GM18520 (cell line): ENCODE measurements around the gene FMO2.
"Not testable (repeated sequence)": the region's sequence is repeated elsewhere in the genome, so short reads cannot be mapped to it uniquely, and the experiment has no call there.

Source experiments
- ATAC-seq: cut with Tn5 transposase; IDR thresholded peaks from one replicate; pipeline ENCODE4 v1.9.1; 2021; ENCODE audit not compliant: unreplicated experiment

The FMO2 gene

DNA sequence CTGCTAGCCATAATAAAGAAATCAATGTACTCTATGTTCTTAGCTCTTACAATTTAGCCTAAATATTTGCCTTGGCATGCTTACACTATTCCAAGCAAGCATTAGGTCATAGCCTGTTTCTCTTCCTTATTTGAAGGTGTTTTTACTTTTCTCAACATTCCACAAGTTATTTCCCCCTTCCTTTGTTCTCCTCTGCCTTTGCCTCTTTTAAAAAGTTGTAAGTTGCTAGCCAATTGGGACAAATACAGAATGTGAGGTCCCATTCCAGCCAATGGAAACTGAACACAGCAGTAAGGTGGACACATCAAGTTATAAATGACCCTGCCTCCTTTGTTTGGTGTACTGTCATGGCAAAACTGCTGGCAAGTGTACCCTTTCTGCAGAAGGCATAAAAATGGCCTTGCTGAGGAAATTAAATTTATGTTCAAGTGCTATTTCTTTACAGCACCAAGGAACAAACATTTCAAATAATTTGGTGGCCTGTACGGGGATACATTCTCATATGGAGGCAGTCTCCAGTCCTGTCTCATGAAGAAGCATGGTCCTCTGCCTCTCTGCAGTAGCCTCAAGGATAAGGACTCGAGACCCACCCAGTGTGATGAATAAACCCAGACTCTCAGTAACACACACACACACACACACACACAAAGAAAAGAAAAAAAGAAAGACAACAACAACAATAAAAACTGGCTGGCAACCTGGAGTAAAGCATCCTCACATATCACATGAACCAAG is 34.4 kb downstream of the FMO2 start:
- no peak for ATAC-seq

GRCh38 chr1:171220081-171220420 is 35.0 kb downstream of the FMO2 start:
- no peak for ATAC-seq

- no peak for ATAC-seq
Observed at GRCh38 chr1:171220581-171221054, 35.5 kb downstream of the FMO2 start.

GRCh38 chr1:171221665-171222591 is 36.8 kb downstream of the FMO2 start:
- no peak for ATAC-seq

DNA sequence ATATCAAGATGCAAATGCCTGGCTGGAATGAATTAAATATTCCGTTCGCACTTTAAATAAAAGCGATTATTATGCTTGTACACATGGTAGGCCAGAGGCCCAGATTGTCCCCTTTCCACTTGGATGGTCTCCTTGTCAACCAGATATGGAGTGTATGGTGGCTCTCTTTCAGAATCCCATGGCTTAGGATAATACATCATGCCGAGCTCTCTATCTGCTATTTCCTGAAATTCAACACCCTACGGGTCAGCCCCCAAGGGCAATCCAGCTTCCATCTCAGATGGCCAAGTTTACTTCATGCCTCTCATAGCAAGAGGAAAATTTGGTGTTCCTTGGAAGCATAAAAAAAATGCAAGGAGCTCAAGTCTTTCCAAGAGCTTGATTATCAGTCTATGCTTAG is 37.8 kb downstream of the FMO2 start:
- no peak for ATAC-seq

DNA sequence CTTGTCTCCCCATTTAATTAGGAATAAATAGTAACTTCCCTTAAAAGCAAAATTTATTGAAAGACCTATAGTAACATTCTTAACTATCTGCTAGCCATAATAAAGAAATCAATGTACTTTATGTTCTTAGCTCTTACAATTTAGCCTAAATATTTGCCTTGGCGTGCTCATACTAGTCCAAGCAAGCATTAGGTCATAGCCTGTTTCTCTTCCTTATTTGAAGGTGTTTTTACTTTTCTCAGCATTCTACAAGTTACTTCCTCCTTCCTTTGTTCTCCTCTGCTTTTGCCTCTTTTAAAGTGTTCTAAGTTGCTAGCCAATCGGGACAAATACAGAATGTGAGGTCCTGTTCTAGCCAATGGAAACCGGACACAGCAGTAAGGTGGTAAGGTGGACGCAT is 39.2 kb downstream of the FMO2 start:
- ATAC-seq: not testable (repeated sequence)

DNA sequence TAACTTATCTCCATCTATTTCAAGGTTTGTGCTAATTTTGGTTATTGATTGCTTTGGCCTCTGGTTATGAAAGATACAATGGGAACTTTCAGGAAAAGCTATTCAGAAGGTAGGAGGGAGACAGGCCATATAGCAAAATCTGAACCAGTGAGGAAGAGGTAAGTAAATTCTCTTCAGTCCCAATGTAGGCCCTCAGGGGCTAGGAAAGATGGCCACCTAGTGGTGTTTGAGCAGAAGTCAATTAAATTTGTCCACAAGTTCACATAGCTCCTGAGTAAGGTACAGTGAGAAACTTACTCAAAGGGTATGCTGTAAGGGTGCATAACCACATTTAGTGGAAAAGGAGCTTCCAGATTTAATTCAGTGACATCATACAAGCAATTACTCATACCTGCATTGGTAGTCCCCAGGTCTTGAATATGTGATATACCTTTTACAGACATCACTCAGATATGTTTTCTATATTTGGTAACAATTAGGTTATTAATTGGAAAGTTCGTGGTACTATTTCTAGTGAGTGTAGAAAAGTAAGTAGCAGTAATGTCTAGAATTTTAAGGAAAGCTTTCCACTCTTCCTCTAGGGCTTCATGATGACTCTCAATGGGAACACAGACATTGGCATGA is 41.8 kb downstream of the FMO2 start:
- peak; percentile 79 for ATAC-seq

DNA sequence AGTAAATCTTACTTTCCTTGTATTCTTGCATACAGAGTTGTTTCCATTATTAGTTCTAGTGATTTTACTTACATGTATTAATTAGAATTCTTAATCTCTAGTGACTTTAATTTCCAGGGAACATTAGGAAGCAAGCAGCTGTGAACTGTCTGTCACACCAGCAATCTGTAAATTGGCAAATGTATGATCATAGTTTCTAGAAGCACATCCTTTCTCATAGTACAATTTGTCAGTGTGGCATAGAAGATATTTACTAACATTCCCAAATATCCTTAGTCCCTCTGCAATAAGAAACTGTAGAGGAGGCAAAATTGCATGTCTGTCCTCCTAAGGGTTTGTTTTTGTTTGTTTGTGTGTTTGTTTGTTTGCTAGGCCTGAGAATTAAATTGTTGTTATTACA is 46.2 kb downstream of the FMO2 start:
- no peak for ATAC-seq

GRCh38 chr1:171233183-171233582 is 48.1 kb downstream of the FMO2 start:
- ATAC-seq: no peak

DNA sequence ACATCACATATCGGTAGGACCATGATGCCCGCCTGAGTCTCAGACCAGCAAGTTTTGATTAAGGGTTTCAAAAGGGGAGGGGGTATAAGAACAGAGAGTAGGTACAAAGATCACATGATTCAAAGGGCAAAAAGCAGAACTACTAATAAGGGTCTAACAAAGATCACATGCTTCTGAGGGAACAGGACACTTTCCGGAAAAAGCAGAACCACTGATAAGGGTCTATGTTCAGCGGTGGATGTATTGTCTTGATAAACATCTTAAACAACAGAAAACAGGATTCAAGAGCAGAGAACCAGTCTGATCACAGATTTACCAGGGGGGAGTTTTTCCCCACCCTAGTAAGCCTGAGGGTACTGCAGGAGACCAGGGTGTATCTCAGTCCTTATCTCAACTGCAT is 51.1 kb downstream of the FMO2 start:
- not testable (repeated sequence) for ATAC-seq

DNA sequence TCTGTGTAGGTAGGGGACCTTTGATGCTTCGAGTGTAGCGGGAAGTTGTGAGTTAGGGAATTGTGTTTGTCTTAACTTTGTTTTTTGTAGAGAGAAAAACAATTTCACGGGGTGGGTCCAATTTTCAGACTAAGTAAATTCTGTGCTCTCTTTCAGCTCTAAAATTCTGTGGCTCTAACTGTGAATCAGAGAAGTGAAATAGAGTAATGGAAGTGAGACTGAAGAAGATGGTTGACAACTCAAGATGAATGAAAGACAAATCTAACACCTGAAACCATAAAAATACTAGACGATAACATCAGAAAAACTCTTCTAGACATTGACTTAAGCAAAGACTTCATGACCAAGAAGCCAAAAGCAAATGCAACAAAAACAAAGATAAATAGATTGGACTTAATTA is 58.8 kb downstream of the FMO2 start:
- no peak for ATAC-seq

DNA sequence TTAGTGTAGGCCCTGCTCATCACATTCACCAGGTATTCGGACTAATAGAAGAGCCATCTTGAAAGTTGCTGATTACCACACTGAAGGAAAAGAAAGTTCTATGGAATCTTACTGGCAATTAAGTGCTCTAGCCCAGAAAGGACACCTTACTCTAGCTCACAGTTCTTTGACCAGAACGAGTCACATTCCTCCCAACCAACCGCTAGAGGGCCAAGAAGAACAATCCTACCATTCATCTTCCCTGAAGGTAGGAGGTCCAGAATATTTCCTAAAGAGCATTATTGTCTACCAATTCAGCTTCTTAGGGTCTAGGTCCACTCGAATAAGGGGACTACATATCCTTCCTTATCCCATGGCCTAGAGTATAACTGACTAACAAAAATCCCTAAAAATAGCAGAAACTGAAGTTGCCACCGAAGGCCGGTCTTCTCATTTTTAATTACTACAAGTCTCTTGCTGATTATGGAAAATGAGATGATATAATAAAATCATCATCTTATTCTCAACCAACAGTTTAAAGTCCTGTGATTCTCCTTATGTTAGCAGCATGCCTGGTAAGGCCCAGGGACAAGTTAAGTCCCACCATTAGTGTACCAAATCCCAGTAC is 60.5 kb downstream of the FMO2 start:
- no peak for ATAC-seq

GRCh38 chr1:171247501-171247900 is 62.4 kb downstream of the FMO2 start:
- ATAC-seq: no peak

GRCh38 chr1:171248302-171248701 is 63.2 kb downstream of the FMO2 start, which contains the start of gene FMO1:
Gene FMO1, plus strand, starts transcription at chr1:171248494. Its CDS starts 9,594 bp downstream, at chr1:171258088.
- ATAC-seq: no peak

DNA sequence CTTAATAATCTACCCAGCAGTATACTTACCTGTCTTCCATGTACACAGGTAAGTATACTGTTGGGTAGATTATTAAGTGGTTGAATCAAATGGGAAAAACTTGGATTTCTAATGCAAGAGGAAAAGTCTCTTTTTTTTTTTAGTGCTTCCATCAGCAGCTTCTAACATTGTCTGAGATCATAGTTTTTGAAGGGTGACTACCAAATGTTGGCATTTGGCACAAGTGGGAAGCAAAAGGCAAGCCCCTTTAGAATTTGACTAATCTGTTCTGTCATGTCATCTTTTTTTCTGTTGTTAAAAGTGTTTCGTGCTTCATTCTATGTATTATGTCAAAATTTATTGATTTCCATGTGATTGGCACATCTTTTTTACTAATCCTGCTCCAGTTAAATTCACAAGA is 63.7 kb downstream of the FMO2 start:
- ATAC-seq: no peak

GRCh38 chr1:171250263-171250662 is 65.2 kb downstream of the FMO2 start:
- ATAC-seq: no peak

DNA sequence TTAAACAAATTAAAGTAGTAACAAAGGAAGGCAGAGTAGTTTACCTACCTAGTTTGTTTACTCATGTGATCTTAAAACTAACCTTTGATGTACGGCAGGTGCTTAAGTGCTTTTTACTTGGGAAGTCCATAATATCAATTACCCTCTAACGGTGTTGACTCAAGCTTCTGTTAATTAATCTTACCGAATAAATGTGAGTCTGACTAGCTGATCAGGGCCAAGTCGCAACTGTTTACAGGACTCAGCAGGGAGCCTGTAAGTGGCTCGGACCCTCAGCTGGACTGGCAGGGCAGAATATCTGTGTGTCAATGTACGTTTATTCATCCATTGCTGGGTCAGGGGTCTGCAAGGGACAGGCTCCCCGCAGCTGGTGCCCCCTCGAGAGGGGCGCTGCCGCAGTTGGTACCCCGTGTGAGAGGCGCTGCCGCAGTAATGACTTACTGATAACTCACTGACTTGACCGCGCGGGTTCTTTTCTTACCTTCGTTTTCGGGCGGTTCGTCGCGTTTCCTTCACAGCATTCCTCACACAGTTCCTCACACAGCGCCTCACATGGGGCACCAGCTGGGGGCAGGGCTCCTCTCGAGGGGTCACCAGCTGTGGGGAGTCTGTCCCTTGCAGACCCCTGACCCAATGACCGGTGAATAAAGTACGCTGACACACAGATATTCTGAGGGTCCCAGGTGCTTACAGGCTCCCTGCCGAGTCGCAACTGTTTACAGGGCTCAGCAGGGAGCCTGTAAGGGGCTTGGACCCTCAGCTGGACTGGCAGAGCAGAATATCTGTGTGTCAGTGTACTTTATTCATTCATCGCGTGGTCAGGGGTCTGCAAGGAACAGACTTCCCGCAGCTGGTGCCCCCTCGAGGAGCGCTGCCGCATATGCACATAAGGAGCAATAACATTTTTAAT is 66.2 kb downstream of the FMO2 start:
- ATAC-seq: no peak

DNA sequence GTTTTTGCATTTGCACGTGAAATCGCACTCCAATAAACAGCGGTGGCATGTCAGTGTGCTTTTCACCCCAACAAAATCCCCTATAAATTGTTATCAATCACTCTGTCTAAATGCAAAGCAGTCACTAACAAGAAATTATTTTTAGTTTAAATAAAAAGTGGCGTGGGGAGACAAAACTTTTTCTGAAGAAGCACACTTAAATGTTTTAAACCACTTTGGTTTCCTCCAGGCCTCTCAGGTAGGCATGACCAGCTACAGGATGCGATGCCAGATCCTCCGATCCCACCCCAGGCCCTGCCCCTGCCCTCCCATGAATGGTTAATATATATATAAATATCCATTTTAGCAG is 66.8 kb downstream of the FMO2 start:
- ATAC-seq: no peak

- peak; percentile 84 for ATAC-seq
Observed at GRCh38 chr1:171252482-171252881, 67.4 kb downstream of the FMO2 start.

GRCh38 chr1:171254859-171255258 is 69.8 kb downstream of the FMO2 start:
- ATAC-seq: no peak
